OCI-LY1 (cell line): Measurements from ENCODE around the gene CFAP43.

ENCODE experiments used
- H2AFZ ChIP-seq: fragments of 200-600 bp; sonication (generic), shearing (Covaris generic); 2 replicates; pipeline ENCODE4 v1.6.0; 2014; ENCODE audit warnings: antibody characterized with exemption, mild to moderate bottlenecking, low read length
- H3F3A ChIP-seq: fragments of 200-600 bp; sonication (generic), shearing (Covaris generic); 2 replicates; pipeline ENCODE4 v1.6.0; 2014; ENCODE audit warnings: mild to moderate bottlenecking, antibody characterized with exemption, low read length, moderate library complexity; ENCODE audit not compliant: insufficient read depth
- H3K27ac ChIP-seq: fragments of 200-600 bp; sonication (generic); 2 replicates; pipeline ENCODE4 v1.5.1; 2014; ENCODE audit warnings: low read length, mixed run types, mild to moderate bottlenecking, low read depth; ENCODE audit not compliant: poor library complexity, severe bottlenecking
- H3K27me3 ChIP-seq: fragments of 200-600 bp; sonication (generic); 2 replicates; pipeline ENCODE4 v1.6.0; 2014; ENCODE audit warnings: antibody characterized with exemption, mild to moderate bottlenecking, low read length, moderate library complexity; ENCODE audit not compliant: insufficient read depth
- H3K36me3 ChIP-seq: fragments of 200-600 bp; sonication (generic); 2 replicates; pipeline ENCODE4 v1.6.1; 2014; ENCODE audit warnings: mild to moderate bottlenecking, antibody characterized with exemption, low read length, moderate library complexity, mixed read lengths; ENCODE audit not compliant: insufficient read depth
- H3K4me1 ChIP-seq: fragments of 200-600 bp; sonication (generic); 2 replicates; pipeline ENCODE4 v1.5.1; 2014; ENCODE audit warnings: mild to moderate bottlenecking, low read length, moderate library complexity; ENCODE audit not compliant: insufficient read depth, severe bottlenecking
- H3K4me2 ChIP-seq: fragments of 200-600 bp; sonication (generic), shearing (Covaris generic); 2 replicates; pipeline ENCODE4 v1.6.1; 2014; ENCODE audit warnings: low read length
- H3K4me3 ChIP-seq: fragments of 200-600 bp; sonication (generic); 2 replicates; pipeline ENCODE4 v1.5.1; 2014; ENCODE audit warnings: low read length, low read depth, mild to moderate bottlenecking, mixed read lengths; ENCODE audit not compliant: poor library complexity, severe bottlenecking
- H3K79me2 ChIP-seq: fragments of 200-600 bp; shearing (Covaris generic); 2 replicates; pipeline ENCODE4 v1.6.1; 2016; ENCODE audit warnings: mixed run types, low read length, mixed read lengths; ENCODE audit not compliant: insufficient read depth
- H3K9ac ChIP-seq: fragments of 200-600 bp; sonication (generic), shearing (Covaris generic); 2 replicates; pipeline ENCODE4 v1.6.1; 2014; ENCODE audit warnings: mild to moderate bottlenecking, low read length, mixed read lengths
- H3K9me2 ChIP-seq: fragments of 200-600 bp; sonication (generic), shearing (Covaris generic); 2 replicates; pipeline ENCODE4 v1.6.1; 2014; ENCODE audit warnings: low read depth, mild to moderate bottlenecking, low read length, mixed read lengths
- H3K9me3 ChIP-seq: fragments of 200-600 bp; shearing (Covaris generic); 2 replicates; pipeline ENCODE4 v1.6.1; 2014; ENCODE audit warnings: low read length, mixed read lengths
- H4K20me1 ChIP-seq: fragments of 200-600 bp; sonication (generic), shearing (Covaris generic); 2 replicates; pipeline ENCODE4 v1.6.0; 2016; ENCODE audit warnings: mild to moderate bottlenecking, low read length; ENCODE audit not compliant: insufficient read depth
- EZH2 ChIP-seq: fragments of 200-600 bp; sonication (generic), shearing (Covaris generic); IDR thresholded peaks from 2 replicates; pipeline ENCODE4 v1.8.0; 2017; ENCODE audit warnings: borderline replicate concordance, mixed run types, mild to moderate bottlenecking, antibody characterized with exemption, low read length, moderate library complexity, mixed read lengths
- TF ChIP-seq, protein P1 (sequence below): fragments of 200-600 bp; sonication (generic), shearing (Covaris generic); IDR thresholded peaks from 2 replicates; pipeline ENCODE4 v1.5.1; 2017; ENCODE audit warnings: mild to moderate bottlenecking, antibody characterized with exemption, low read length, moderate library complexity, mixed read lengths

CFAP43 gene

DNA sequence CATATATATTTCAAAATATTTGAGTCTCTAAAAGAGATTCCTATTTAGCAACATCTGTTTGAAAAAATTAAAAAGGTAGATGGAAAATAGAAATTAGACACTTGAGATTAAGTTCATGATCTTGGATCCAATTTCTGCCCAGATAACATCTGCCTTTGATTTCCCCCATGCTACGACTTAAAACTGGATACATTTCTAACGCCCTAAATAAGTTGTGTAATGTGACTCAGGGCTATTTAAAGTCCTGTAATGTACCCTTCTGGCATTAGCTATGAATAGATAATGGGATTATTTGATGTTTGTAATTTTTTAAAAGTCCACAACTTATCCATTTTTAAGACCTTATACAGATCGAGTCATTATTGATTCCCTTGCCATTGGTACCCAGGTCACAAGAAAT lies 23.4 kb downstream of the CFAP43 start:
- no peaks in the 10 kb centered on the region for H3K27me3 ChIP-seq
- H3K9me3 ChIP-seq: no peaks in the 10 kb centered on the region
- H3F3A ChIP-seq: no peaks in the 10 kb centered on the region; the same call in 1 of the 2 replicates
- H3K9me2 ChIP-seq: no peaks in the 10 kb centered on the region
- no peak overlapping the region for H3K4me2 ChIP-seq
- no peak overlapping the region for H3K9ac ChIP-seq
- no peaks in the 10 kb centered on the region for H3K79me2 ChIP-seq
- no peaks in the 10 kb centered on the region for H4K20me1 ChIP-seq
- H3K36me3 ChIP-seq: no peaks in the 10 kb centered on the region
- TF ChIP-seq, protein P1, sequence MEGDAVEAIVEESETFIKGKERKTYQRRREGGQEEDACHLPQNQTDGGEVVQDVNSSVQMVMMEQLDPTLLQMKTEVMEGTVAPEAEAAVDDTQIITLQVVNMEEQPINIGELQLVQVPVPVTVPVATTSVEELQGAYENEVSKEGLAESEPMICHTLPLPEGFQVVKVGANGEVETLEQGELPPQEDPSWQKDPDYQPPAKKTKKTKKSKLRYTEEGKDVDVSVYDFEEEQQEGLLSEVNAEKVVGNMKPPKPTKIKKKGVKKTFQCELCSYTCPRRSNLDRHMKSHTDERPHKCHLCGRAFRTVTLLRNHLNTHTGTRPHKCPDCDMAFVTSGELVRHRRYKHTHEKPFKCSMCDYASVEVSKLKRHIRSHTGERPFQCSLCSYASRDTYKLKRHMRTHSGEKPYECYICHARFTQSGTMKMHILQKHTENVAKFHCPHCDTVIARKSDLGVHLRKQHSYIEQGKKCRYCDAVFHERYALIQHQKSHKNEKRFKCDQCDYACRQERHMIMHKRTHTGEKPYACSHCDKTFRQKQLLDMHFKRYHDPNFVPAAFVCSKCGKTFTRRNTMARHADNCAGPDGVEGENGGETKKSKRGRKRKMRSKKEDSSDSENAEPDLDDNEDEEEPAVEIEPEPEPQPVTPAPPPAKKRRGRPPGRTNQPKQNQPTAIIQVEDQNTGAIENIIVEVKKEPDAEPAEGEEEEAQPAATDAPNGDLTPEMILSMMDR: no peak
- no peak for TF ChIP-seq EZH2
- H3K4me3 ChIP-seq: no peak overlapping the region
- H3K27ac ChIP-seq: no peak overlapping the region
- no peaks in the 10 kb centered on the region for H3K4me1 ChIP-seq
- H2AFZ ChIP-seq: no peak overlapping the region

DNA sequence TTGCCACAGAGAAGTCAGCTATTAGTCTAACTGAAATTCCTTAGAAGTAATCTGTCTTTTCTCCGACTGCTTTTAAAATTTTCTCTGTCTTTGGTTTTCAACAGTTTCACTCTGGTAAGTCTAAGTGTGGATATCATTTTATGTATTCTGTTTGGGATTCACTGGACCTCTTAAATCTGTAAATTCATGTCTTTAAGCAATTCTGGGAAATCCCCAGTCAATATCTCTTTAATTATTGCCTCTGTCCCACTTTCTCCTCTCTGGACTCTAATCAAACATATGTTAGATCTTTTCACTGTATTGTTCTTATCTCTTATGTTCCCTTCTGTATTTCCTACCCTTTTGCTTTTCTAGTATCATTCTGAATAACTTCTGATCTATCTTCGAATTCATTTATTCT lies 29.9 kb downstream of the CFAP43 start:
- H3K36me3 ChIP-seq: no peaks in the 10 kb centered on the region
- H3F3A ChIP-seq: no peaks in the 10 kb centered on the region
- TF ChIP-seq, protein P1: no peak
- no peak for TF ChIP-seq EZH2
- no peak overlapping the region for H2AFZ ChIP-seq
- H3K4me3 ChIP-seq: no peak overlapping the region
- no peaks in the 10 kb centered on the region for H3K79me2 ChIP-seq
- no peak overlapping the region for H3K4me2 ChIP-seq
- H3K4me1 ChIP-seq: no peaks in the 10 kb centered on the region
- no peaks in the 10 kb centered on the region for H3K9me2 ChIP-seq
- H3K9me3 ChIP-seq: no peaks in the 10 kb centered on the region
- H3K27me3 ChIP-seq: no peaks in the 10 kb centered on the region
- no peaks in the 10 kb centered on the region for H4K20me1 ChIP-seq
- no peak overlapping the region for H3K9ac ChIP-seq
- no peak overlapping the region for H3K27ac ChIP-seq

DNA sequence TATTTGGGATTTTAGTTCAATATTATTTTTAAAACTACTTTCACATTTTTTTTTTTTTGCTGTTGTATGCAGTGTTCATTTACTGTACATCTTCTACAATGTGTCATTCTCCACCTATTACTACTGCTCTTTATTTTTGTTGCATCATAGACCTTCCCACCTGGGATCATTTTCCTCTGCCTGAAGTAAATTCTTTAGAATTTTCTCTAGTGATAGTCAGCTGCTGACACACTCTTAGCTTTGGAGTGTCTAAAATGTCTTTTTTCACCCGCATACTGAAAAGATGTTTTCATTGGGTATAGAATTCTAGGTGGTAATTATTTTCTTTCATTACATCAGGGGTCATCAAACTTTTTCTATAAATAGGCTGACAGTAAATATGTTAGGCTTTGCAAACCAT lies 30.5 kb downstream of the CFAP43 start:
- Histone ChIP-seq H3K27me3 (no peaks in the 10 kb centered on the region), H3K9ac (no peak overlapping the region)
- TF ChIP-seq EZH2: no peak
- TF ChIP-seq, protein P1: no peak

More for the DNA sequence above, 30.5 kb downstream of the CFAP43 start:
- H3K79me2 ChIP-seq: no peaks in the 10 kb centered on the region
- H3K4me2 ChIP-seq: no peak overlapping the region
- no peaks in the 10 kb centered on the region for H4K20me1 ChIP-seq
- no peaks in the 10 kb centered on the region for H3K36me3 ChIP-seq
- no peaks in the 10 kb centered on the region for H3K9me3 ChIP-seq
- no peaks in the 10 kb centered on the region for H3F3A ChIP-seq
- no peak overlapping the region for H2AFZ ChIP-seq
- H3K4me3 ChIP-seq: no peak overlapping the region
- no peaks in the 10 kb centered on the region for H3K4me1 ChIP-seq
- H3K27ac ChIP-seq: no peak overlapping the region
- H3K9me2 ChIP-seq: no peaks in the 10 kb centered on the region
